HG03520 (cell line): ENCODE measurements around the gene ADORA2A.

Source experiments
- ATAC-seq: cut with Tn5 transposase; IDR thresholded peaks from one replicate; pipeline ENCODE4 v1.9.1; 2021; ENCODE audit warnings: mild to moderate bottlenecking, moderate library complexity; ENCODE audit not compliant: unreplicated experiment

ADORA2A gene

DNA sequence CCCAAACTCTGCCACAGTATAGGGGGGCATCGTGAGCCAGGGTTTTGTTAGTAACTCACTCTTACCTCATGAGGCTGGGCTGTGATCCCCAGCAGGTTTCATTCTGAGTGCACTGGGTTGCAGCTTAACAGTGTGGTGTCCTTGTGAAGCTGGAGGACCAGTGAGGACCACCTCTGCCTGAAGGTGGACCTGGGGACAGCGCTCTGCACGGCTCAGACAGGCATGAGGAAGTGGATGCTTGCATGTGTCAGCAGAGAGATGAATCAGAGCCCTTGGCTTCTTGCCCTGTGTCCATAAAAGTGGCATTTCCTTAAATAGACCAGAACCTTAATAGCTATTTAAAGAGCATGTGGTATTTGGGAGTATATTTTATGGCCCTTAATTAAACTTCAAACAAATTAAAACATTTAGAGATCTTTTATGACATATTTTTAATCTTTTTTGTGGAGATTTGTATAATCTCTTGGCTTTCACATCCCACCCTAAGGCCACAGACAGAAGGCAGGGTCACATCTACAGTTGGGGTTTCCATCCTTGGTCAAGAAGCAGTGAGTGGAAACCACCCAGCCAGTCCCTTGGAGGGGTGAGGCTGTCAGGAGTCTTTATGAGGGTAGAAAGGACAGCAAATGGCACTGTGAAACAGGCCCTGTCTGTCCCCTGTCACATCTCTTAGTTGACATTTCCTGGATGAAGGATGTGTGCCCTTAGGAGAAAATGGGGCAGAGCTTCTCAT, 24.8 kb upstream of the ADORA2A start:
- no peak for ATAC-seq

DNA sequence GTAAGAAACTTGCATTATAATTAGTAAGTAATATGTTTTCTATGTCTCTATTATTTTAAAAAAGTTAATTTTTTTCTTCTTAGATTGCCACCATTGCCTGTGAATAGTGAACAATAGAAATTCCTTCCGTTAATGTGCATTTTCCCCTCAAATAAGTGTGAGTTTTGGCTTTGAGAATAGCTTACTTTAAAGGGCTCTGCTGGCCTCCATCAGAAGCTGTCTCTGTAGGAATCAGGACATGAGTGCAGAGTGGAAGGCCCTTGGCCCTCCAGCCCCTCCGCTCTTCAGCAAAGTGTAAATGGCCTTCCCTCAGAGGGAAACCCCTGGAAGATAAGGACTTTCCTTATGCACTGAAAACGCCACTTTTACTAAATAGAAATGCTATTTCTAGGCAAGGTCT, 24.1 kb upstream of the ADORA2A start:
- ATAC-seq, result no peak

DNA sequence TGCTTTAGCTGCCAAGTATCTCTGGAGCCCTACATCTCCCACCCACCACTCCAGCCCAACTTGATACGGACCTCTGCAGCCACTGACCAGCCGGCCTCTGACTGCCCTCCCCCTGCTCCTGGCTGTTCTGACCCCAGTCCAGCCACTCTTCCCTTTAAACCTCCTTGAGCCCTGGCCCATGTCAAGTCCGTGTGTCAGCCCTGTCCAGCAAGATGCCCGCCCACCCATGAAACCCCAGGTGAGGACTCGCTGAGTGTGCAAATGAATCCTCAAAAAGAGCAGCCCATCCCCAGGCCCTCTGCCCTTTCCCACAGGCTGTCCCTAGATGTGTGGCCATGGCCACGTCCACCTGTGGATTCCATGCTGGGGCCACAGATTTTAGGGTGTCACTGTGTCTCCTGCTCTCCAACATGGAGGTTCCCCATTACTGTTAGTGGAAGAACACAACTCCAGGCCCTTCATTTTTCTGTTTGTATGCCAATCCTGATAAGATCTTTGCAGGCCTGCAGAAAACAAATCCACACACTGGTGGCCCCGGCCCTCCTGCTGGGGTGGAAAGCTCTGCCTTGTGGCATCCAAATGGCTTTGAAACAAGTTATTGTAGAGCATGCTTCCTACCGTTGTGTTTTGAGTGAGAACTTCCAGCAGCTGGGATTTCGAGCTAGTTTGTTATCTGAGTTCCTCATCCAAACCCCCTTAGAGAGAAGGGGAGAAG, 22.7 kb upstream of the ADORA2A start:
- ATAC-seq, result no peak

DNA sequence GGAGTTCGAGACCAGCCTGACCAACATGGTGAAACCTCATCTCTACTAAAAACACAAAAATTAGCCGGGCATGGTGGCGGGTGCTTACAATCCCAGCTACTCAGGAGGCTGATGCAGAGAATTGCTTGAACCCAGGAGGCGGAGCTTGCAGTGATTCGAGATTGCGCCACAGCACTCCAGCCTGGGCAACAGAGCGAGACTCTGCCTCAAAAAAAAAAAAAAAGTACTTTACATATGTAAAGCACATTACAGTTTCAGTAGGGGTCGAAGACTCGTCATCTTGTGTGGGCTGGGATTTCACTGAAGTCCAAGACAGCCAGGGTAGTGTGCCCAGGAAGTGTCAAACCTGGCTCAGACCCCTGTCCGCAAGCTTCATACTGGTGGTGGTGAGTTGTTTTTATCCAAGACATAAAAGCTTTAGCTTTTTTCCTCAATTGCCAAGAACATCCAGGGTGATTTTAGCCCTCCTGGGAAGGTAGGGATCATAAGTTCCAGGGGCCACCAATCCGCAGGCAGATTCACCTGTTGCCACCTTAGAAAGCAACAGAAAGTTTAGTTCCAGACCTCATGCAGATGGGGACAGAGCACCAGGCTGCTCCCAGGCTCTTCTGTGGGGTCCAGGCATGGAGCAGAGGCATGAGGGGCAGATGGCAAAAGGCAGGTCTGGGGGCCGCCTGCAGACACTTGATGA, 21.6 kb upstream of the ADORA2A start:
- no peak for ATAC-seq

DNA sequence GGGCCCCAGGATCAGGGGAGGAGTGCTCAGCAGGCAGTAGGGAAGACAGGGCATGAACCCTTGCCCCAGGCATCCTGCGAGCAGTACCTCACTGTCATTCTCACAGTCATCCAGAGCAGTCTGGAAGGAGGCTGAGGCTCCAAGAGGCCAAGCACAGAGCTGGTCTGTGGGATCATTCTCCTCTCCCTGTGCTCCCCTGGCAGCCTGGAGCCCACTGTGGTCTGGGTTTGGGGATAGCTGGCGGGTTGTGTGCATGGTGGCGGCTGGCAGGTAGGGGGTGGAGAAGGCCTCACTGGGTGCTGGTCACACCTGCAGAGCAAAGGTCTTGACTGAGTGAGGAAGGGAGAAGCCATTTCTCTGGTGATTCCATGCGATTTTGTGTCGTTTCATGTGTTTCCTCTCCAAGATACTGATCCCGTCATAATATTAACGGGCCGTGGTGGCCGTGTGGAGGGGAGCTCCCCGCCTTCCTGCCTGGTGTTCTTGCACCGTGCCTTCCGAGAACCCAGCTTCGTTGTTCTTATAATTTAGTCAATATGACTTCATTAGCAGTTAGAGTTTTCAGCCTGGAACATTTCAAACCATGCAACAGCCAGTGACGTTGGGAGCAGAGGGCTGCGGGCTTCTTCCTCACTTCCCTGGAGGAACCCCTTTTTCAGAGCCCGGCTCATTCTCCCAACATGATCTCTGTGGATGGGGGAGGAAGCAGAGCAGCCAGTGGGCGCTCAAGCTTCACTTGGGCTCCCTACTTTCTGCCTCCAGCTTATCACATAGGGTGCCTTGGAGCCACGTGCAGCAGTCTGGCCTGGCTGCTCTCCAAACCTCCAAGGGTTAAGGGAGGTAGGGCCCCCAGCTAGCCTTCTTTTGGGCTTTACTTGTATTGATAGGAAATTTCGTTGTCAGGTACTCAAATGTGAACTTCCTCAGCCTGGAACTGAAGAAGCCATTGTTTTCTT, 20.8 kb upstream of the ADORA2A start:
- ATAC-seq, result no peak

DNA sequence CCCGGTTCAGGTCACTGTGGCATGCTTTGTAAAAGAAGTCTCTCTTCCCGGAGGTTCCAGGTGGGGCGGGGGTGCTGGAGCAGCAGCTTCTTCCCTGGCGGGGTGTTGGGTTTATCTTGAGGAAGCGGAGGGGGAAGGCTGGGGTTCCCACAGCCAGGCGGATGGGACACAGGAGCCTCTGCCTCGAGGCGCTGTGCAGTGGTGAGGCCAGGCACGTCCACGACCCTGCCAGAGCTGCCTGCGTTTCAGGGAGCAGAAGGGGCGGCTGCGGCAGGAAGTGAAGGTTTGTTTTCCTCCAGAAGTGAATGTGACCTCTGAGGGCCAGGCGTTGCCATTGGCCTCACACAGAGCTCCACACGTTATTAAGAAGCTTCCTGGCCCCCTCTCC, 20.1 kb upstream of the ADORA2A start:
- ATAC-seq, result no peak

DNA sequence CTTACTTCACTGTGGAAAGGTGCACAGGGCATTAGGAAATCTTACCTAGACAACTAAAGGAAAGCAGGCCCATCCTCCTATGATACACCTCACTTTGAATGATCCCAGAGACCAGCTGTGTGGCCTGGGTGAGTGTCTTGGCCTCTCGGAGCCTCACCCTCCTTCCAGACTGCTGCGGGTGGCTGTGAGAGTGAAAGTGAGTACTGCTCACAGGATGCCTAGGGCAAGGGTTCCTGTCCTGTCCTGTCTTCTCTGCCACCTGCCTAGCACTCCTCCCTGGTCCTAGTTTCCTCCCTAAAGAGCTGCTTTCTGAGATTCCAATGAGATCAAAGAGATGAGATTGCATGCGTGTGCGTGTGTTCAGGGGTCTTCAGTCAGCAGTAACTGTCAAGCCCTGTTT, 19.5 kb upstream of the ADORA2A start:
- no peak for ATAC-seq

DNA sequence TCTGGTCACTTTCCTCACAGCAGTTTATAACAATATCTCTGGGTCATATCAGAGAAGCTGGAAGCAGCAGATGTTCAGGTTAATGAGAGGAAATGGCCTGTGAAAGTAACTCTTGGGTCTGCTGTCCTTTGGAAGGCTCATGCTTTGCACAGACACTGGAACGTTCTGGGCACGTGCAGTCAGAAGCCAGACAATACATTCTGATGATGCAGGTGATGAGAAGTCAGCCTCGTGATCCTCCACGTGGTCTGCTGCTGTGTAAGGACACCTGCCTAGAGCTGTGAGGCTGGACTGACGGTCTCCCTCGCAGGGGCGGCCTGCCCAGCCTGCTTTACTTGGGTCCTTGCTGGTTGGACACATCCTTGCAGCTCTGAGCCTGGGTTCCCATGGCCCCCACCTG, 18.8 kb upstream of the ADORA2A start:
- no peak for ATAC-seq

DNA sequence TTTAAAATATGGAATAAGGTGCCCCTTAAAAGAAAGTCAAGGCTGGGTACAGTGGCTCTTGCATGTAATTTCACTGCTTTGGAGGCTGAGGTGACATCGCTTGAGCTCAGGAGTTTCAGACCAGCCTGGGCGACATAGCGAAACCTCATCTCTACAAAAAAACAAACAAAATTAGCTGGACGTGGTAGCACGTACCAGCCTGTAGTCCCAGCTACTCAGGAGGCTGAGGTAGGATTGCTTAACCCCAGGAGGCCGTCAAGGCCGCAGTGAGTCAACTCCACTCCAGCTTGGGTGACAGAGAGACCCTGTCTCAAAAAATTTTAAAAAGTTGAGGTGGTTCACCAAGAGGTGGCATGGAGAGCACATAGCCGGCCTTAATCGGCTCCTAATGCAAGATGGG, 17.7 kb upstream of the ADORA2A start:
- no peak for ATAC-seq

DNA sequence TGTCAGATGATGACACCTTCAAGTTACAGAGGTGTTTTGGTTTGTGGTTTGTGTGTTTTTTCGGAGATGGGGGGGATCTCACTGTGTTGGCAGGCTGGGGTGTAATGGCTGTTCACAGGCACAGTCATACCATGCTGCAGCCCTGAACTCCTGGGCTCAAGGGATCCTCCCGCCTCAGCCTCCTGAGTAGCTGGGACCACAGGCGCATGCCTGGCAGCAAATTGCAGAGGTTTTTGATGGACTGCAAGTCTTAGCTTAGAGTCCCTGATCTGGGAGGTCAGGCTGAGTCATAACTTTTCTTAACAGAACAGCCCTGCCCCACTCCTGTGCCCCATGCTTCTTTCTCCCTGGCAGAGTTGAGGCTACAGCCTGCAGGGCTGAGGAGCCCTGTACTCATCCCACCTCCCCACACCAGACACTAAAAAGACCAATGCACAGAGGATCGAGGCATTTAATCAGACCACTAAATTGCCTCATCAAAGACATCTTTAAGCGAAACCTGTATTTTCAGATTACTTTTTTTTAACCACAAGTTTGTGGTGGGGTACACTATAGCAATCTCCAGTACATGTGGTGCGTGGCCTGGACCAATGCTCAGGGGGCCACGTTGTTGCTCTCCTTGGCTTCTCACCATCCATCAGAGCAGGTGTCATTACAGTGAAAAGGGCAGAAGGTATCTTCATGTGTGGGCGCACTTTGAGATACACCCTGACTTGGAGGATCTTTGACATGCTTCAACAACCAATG, 17.1 kb upstream of the ADORA2A start:
- no peak for ATAC-seq

DNA sequence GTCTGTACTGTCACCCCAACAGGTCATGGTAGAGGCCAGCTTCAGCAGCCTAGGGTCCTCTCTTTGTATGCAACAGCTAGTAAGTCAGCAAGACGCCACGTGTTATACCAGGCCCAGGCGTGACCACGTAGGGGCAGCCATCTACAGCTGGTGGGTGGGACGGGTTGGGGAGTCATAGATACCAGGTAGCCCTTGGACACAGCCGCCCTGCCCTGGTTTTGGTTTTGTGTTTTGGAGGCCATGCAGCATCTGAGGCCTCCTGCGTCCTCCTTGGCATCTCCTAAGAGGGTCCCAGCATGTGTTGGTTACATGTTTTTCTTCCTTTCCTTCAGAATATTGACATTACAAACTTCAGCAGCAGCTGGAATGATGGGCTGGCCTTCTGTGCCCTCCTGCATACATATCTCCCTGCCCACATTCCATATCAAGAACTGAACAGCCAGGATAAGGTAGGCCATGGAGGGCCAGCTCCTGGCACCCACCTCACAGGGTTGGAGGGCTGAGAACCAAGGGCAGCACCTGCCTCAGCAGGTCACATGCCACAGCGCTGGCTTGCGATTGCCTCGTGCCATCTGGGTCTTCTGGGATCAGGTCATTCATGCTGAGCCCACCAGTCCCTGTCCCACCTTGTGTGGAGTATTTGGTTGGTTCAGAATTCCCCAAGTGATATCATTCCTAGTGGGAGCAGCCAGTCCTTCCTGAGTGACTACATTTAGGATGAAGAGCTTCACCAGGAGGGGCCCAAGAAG, 16.0 kb upstream of the ADORA2A start:
- ATAC-seq, result no peak

DNA sequence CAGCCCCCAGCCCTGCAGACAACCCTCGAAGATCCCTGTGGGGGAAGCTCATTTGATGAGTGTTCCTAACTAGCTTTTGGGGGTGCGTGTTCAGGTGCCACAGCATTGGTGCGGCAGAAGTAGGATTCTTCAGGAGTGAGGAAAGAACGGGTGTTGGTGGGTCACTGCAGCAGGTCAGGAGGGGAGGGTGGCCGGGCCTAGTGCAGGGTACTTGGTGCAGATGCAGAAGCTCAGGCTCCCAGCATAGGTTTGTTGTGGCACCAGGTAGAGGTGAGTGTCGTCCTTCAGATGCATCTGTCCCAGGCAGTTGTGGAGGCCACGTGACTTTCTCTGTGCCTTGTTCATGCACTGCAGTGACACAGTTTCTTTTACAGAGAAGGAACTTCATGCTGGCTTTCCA, 15.1 kb upstream of the ADORA2A start:
- ATAC-seq, result no peak

DNA sequence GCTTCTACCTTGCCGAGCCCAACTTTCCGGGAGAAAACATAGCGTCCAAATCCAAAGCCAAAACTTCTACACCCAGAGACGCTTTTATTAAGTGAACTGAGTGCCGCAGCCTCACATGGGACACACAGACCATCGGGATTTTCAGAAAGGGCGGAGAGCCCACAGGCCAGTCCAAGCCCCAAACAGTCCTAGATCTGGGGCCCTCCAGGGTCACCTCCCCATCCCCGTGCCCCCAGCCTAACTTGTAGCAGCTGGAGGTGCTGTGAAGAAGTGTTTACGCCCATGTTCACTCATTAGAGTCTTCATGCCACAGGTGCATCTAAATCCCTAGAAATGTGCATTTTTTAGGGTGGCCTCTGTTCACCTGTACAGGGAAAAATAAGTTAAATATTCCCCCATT, 14.1 kb upstream of the ADORA2A start:
- ATAC-seq, result no peak

DNA sequence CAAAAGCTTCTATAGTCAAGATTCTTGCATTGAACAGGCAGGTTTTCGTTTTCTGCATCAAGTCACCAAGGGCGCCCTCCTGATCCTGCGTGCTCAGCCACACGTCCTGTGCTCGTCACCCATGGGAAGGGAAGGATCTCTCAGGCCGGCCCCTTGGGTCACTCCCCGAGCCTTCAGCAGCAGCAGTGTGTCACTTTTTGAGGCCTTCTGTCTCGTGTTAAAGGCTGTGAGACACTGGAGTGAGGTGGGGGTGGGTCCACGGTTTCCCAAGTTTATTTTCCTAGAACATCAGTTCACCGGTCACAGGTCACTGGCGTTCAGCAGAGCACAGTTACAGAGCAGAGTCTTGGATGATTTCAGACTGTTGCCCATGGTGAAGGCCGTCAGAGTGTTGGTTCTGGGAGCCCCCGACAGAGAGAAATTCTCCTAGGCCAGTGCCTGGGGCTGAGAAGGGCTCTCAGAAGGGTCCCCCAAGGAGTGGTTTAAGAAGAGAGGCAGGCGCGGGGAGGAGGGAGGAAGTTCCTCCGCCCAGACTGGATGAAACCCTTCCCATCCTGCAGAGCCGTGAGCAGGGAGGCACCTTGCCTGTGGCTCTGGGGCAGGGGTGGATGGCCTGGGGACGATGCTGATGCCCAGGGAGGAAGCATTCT, 13.5 kb upstream of the ADORA2A start:
- no peak for ATAC-seq

DNA sequence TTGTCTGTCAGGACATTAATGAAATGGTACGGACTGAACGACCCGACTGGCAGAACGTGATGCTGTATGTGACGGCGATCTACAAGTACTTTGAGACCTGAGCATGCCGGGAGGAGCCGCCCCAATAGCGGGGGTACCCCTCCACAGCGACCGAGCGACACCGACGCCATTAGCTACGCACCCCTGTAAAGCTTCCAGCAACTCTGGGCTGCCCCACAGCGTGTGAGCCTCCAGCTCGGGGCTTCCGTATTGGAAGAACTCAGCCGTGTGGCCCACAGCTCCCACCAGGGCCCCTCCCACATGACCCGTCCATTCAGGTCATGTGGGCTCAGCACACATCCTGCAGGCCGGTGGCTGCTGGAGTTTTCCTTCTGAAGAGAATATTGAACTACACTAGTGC, 12.9 kb upstream of the ADORA2A start:
- ATAC-seq, result no peak

DNA sequence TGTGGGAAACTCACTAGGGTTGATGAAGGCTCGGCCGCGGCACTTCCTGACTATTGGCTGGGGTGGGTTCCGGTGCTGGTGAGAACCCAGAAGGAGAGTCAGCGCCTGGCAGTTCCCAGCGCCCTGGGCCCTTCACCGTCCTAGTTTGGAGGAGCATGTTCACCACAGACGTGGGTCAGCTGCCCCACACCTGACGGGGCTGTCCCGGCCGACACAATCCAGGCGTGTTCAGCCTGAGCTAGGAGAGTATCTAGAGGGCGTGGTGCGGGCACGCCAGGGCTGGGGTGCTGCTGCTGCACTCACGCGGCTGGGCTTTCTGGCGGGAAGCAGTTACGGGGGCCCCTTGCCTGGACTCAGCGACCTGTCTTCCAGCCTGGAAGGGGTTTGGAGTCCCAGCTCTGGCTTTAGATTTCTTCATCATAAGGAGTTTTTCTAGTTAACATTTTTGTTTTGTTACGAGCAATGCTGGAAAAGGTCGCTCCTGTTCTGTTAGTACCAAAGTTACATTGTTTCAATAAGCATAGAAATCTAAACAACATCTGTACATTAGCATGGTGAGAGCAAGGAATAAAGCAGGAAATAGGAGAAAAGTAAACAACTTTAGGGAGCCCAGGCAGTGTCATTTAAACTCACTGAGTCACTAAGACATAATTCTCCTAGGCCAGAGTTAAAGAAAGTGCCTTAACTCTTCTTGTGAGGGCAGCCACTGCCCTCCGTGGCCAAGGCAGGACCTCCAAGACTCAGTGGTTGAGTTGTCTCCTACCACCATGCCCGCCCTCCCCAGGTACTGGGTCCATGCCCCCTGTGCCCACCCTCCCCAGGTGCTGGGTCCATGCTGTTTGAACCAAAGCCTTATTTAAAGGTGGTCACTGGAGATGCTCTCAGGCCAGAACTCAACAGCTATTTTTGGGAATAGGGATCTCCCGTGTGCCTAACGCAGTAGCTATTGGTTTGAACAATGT, 12.1 kb upstream of the ADORA2A start:
- ATAC-seq, result no peak

DNA sequence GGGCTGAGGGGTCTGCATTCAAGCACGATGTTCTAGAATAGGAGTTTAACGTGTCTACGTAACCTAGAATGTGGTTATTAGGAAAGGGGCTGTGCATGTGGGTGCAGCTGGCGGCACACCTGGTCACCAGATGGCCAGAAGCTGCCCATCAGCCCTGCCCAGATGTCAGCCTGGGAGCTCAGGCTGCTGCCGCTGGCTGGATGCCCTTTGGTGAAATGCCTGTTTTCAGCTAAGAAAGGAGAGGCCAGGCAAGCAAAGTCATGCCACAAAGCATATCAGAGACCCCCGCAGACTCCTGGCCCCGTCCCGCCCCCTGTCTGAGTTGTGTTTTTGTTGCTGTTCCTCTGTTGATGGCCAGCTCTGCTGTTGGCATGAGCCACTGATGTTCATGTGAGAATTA, 11.3 kb upstream of the ADORA2A start:
- no peak for ATAC-seq

DNA sequence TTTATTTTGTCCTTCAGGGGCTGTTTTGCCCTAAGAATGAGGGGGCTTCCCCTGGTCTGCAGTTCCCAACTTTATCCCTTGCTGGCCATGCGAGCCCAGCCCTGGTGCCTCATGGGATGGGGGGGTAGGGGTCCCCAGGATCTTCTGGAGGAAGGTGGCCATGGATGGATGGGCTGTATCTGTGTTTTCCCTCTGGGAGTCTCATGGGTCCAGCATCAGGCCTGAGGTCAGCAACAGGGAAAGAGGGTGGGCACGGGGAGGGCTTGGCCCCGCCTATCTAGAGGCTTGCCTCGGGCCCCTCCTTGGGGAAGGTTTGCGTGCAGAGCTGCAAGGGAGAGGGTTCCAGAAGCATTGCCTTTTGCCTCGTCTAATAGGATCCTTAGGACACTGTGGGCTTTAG, 10.8 kb upstream of the ADORA2A start:
- ATAC-seq, result no peak
